Right ventricle myocardium superior (tissue), 1 donor: ENCODE measurements around the gene CACNB2. TPM values are rescaled to one million over a fixed set of nuclear protein-coding genes. Genes with fewer than 3 reads are reported as not detected.

Experiments used
- ATAC-seq: fragments of 200-7000 bp; cut with Tn5 transposase; one replicate; pipeline ENCODE4 v1.9.1; 2020; ENCODE audit warnings: mild to moderate bottlenecking; ENCODE audit not compliant: poor library complexity
- DNase-seq: peaks from one replicate; pipeline ENCODE4 v3.0.0-alpha.2; 2020
- intact Hi-C: fragments of 100-400 bp; cut with DNase I; formaldehyde crosslinking; loops from one replicate; pipeline ENCODE4 v1.11.2; 2022
- long read RNA-seq: library from polyadenylated mRNA; unstranded; transcript quantifications from one replicate; pipeline ENCODE4 v2.0.0, GENCODE V29; 2021
- total RNA-seq: library from RNA; stranded (reverse); fragmentation: NEBNext Ultra II Directional; extraction: Animal tissue kit (Norgen Biotek cat#: 25700); gene quantifications from one replicate; pipeline ENCODE4 v1.2.1, GENCODE V29; 2021
- donor health status: DM: no; HTN: yes; CAD: no; lungs with severe emphysema.

CACNB2 gene
- total RNA-seq = 45.7 TPM
- long read RNA-seq, transcript CACNB2-207 (13 exons, 3,448 nt) = major isoform, 34 of 79 reads
- long read RNA-seq, transcript CACNB2-211 (2 exons, 497 nt) = minor isoform, 6 of 79 reads
- long read RNA-seq, partial matches to known transcripts = 29 of 79 reads
- long read RNA-seq, other reads (novel, unspliced or antisense) = 10 of 79 reads

- ATAC-seq (peak; percentile 74), DNase-seq (peak; percentile 82)
- intact Hi-C loops = loop anchor here (5.0 kb wide), 1 partner anchor 77 kb away; no protein-coding TSS in a partner anchor
Measured at GRCh38 chr10:18140149-18140956, at the start of gene CACNB2. TSS of gene CACNB2 (plus strand) at chr10:18140424.

- DNase-seq (no peak), ATAC-seq (no peak)
- intact Hi-C loops = loop anchor here (10.0 kb wide), 1 partner anchor 180 kb away; no protein-coding TSS in a partner anchor
Measured at GRCh38 chr10:18094332-18094731, 45.9 kb upstream of the CACNB2 start.

GRCh38 chr10:18094793-18095192 lies 45.4 kb upstream of the CACNB2 start:
- no peak for DNase-seq
- no peak for ATAC-seq
- intact Hi-C loops = loop anchor here (10.0 kb wide), 1 partner anchor 180 kb away; no protein-coding TSS in a partner anchor

GRCh38 chr10:18097524-18097923 lies 42.7 kb upstream of the CACNB2 start:
- ATAC-seq (no peak), DNase-seq (no peak)
- intact Hi-C loops = loop anchor here (10.0 kb wide), 1 partner anchor 183 kb away; no protein-coding TSS in a partner anchor

GRCh38 chr10:18098201-18098600 lies 42.0 kb upstream of the CACNB2 start:
- no peak for DNase-seq
- intact Hi-C loops = loop anchor here (10.0 kb wide), 1 partner anchor 183 kb away; no protein-coding TSS in a partner anchor
- ATAC-seq = no peak

GRCh38 chr10:18099415-18099814 lies 40.8 kb upstream of the CACNB2 start:
- ATAC-seq (no peak), DNase-seq (no peak)
- intact Hi-C loops = loop anchor here (10.0 kb wide), 1 partner anchor 185 kb away; no protein-coding TSS in a partner anchor

- DNase-seq (no peak), ATAC-seq (no peak)
- intact Hi-C loops = no loop called here
Measured at GRCh38 chr10:18100669-18101068, 39.6 kb upstream of the CACNB2 start.

GRCh38 chr10:18102404-18102803 lies 37.8 kb upstream of the CACNB2 start:
- DNase-seq (no peak), ATAC-seq (no peak)
- intact Hi-C loops = no loop called here

GRCh38 chr10:18104223-18104872 lies 35.9 kb upstream of the CACNB2 start:
- intact Hi-C loops = no loop called here
- DNase-seq = peak; percentile 64
- no peak for ATAC-seq

- DNase-seq (no peak), ATAC-seq (no peak)
- intact Hi-C loops = no loop called here
Measured at GRCh38 chr10:18109341-18109870, 30.8 kb upstream of the CACNB2 start.

- DNase-seq (no peak), ATAC-seq (no peak)
- intact Hi-C loops = no loop called here
Measured at GRCh38 chr10:18113881-18114280, 26.3 kb upstream of the CACNB2 start.

GRCh38 chr10:18117276-18117675 lies 22.9 kb upstream of the CACNB2 start:
- intact Hi-C loops = no loop called here
- ATAC-seq (no peak), DNase-seq (no peak)

- ATAC-seq (no peak), DNase-seq (no peak)
- intact Hi-C loops = no loop called here
Measured at GRCh38 chr10:18122753-18123152, 17.5 kb upstream of the CACNB2 start.

- ATAC-seq (no peak), DNase-seq (no peak)
- intact Hi-C loops = no loop called here
Measured at GRCh38 chr10:18133046-18133445, 7.2 kb upstream of the CACNB2 start.

- DNase-seq = no peak
- intact Hi-C loops = no loop called here
- no peak for ATAC-seq
Measured at GRCh38 chr10:18134509-18134908, 5.7 kb upstream of the CACNB2 start.

- ATAC-seq = no peak
- intact Hi-C loops = no loop called here
- DNase-seq = no peak
Measured at GRCh38 chr10:18134921-18135320, 5.3 kb upstream of the CACNB2 start.

GRCh38 chr10:18136073-18136791 lies 4.0 kb upstream of the CACNB2 start:
- no peak for DNase-seq
- no peak for ATAC-seq
- intact Hi-C loops = no loop called here

GRCh38 chr10:18137111-18137510 lies 3.1 kb upstream of the CACNB2 start:
- ATAC-seq = no peak
- DNase-seq = no peak
- intact Hi-C loops = no loop called here
